ENCODE results near the gene SEPTIN8. TPM values are rescaled to one million over a fixed set of nuclear protein-coding genes. Genes with fewer than 3 reads are reported as not detected.

SEPTIN8 gene
- total RNA-seq, 4 donors from 2014 or later, result 33.6 to 85.8 (median 56.2) TPM

DNA sequence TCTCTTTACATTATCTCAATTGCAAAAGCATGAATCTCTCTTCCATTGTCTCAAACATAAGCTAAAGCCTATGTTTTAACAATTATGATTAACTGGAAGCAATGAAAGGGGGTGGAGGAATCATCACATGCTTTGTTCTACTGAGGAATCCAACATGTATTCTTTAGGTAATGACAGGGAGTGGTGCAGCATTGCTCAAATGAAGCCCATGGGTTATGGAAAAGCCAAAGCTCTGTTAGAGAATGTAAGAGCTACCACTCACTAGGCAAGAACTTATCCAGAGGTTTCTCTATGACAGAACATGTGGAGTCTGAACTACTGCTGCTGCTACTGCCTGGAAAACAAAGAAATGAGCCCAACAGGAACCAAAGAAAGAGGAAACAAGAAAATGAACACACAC is 68.4 kb downstream of the SEPTIN8 start:
- TF ChIP-seq POLR2A (IDR thresholded peaks at IDR 0.05) (no peak), CTCF (IDR thresholded peaks at IDR 0.05) (no peak)
- Histone ChIP-seq H3K4me3 (no peak overlapping the region), H3K36me3 (no peaks in the 10 kb centered on the region)

GRCh38 chr5:132704875-132705274 is 72.2 kb downstream of the SEPTIN8 start:
- H3K36me3 ChIP-seq, result peaks cover 0 to 17% (median 0%) of the 10 kb centered on the region in 3 donors
- no peak for DNase-seq
- H3K4me1 ChIP-seq, result no peaks in the 10 kb centered on the region
- no peak overlapping the region for H3K27ac ChIP-seq
- no peaks in the 10 kb centered on the region for H3K27me3 ChIP-seq
- TF ChIP-seq CTCF (IDR thresholded peaks at IDR 0.05), result no peak
- TF ChIP-seq POLR2A (IDR thresholded peaks at IDR 0.05), result no peak
- no peak overlapping the region for H3K4me3 ChIP-seq
- H3K9me3 ChIP-seq, result no peaks in the 10 kb centered on the region

More for the DNA sequence above, 68.4 kb downstream of the SEPTIN8 start:
- no peak for DNase-seq
- no peaks in the 10 kb centered on the region for H3K4me1 ChIP-seq
- H3K27me3 ChIP-seq, result no peaks in the 10 kb centered on the region
- H3K9me3 ChIP-seq, result no peaks in the 10 kb centered on the region
- no peak overlapping the region for H3K27ac ChIP-seq

Other genes starting within 250 kb of the SEPTIN8 start
- gene IL5, start 233.7 kb downstream of the SEPTIN8 start, total RNA-seq, result not detected
- 100 to 1,000 TPM in 1 of 4 donors, 10 to 100 TPM in 3; 47.5 to 102 (median 54.3) TPM for gene RAD50, start 220.3 kb downstream of the SEPTIN8 start, total RNA-seq
- not detected for gene IL13, start 119.1 kb downstream of the SEPTIN8 start, total RNA-seq
- not detected for gene IL4, start 103.2 kb downstream of the SEPTIN8 start, total RNA-seq
- gene KIF3A, start 39.7 kb downstream of the SEPTIN8 start, total RNA-seq, result 10 to 100 TPM in 1 of 4 donors, 1 to 10 TPM in 3; 1.5 to 32.2 (median 4.0) TPM
- 10 to 100 TPM in 2 of 4 donors, 1 to 10 TPM in 2; 7.1 to 30.8 (median 11.7) TPM for gene CCNI2, start 29.8 kb downstream of the SEPTIN8 start, total RNA-seq
- gene SOWAHA, start 36.1 kb upstream of the SEPTIN8 start, total RNA-seq, result 100 to 1,000 TPM in 2 of 4 donors, 10 to 100 TPM in 2; 13.2 to 128 (median 97.5) TPM
- gene SHROOM1, start 53.4 kb upstream of the SEPTIN8 start, total RNA-seq, result 100 to 1,000 TPM in 2 of 4 donors, 10 to 100 TPM in 2; 14.9 to 200 (median 95.3) TPM
- gene GDF9, start 89.2 kb upstream of the SEPTIN8 start, total RNA-seq, result under 1 TPM in 1 of 4 donors, not detected in 3; 0.66 TPM
- 100 to 1,000 TPM in 3 of 4 donors, 10 to 100 TPM in 1; 71.8 to 366 (median 196) TPM for gene UQCRQ, start 89.4 kb upstream of the SEPTIN8 start, total RNA-seq
- gene LEAP2, start 96.4 kb upstream of the SEPTIN8 start, total RNA-seq, result 10 to 100 TPM in 2 of 4 donors, 1 to 10 TPM in 1, not detected in 1; 7.2 to 29.9 (median 20.1) TPM
- gene AFF4, start 186.4 kb upstream of the SEPTIN8 start, total RNA-seq, result 100 to 1,000 TPM in 1 of 4 donors, 10 to 100 TPM in 3; 47.6 to 109 (median 72.6) TPM
- 10 to 100 TPM in 3 of 4 donors, 1 to 10 TPM in 1; 8.3 to 22.0 (median 21.7) TPM for gene ZCCHC10, start 249.3 kb upstream of the SEPTIN8 start, total RNA-seq

Data from Peyer's patch (tissue), 4 donors.